ENCODE data around the gene PER2.
A peak's percentile ranks its signal among the peaks of the same experiment; 100 is the strongest.
"Not testable (repeated sequence)": the region's sequence is repeated elsewhere in the genome, so short reads cannot be mapped to it uniquely, and the experiment has no call there.

PER2 gene

GRCh38 chr2:238287737-238288649, at the start of gene PER2:
TSS of gene PER2 (minus strand) at chr2:238288610. CDS start at chr2:238277936, 10,674 bp downstream.
- H2AFZ ChIP-seq (ENCODE audit: low read depth, low read length), result peak within 1 kb of the TSS; percentile 89
- H3K36me3 ChIP-seq (ENCODE audit: insufficient read depth, low read length), result no peaks in the 10 kb centered on the region
- peaks cover 50% of the 10 kb centered on the region for H3K4me1 ChIP-seq (ENCODE audit: insufficient read depth, low read length)
- peak within 1 kb of the TSS; percentile 89 for H3K4me3 ChIP-seq (ENCODE audit: low read length)
- H3K27me3 ChIP-seq (ENCODE audit: insufficient read depth, low read length), result no peaks in the 10 kb centered on the region
- H3K9me3 ChIP-seq (ENCODE audit: low read length), result no peaks in the 10 kb centered on the region

GRCh38 chr2:238337846-238338245, 49.4 kb upstream of the PER2 start:
- H3K9me3 ChIP-seq (ENCODE audit: low read length), result no peaks in the 10 kb centered on the region
- H2AFZ ChIP-seq (ENCODE audit: low read depth, low read length), result no peak overlapping the region
- H3K4me3 ChIP-seq (ENCODE audit: low read length), result no peak overlapping the region
- H3K36me3 ChIP-seq (ENCODE audit: insufficient read depth, low read length), result peaks cover 13% of the 10 kb centered on the region
- H3K4me1 ChIP-seq (ENCODE audit: insufficient read depth, low read length), result no peaks in the 10 kb centered on the region
- no peaks in the 10 kb centered on the region for H3K27me3 ChIP-seq (ENCODE audit: insufficient read depth, low read length)

- H3K9me3 ChIP-seq (ENCODE audit: low read length), result no peaks in the 10 kb centered on the region
- H3K36me3 ChIP-seq (ENCODE audit: insufficient read depth, low read length), result peaks cover 13% of the 10 kb centered on the region
- H2AFZ ChIP-seq (ENCODE audit: low read depth, low read length), result no peak overlapping the region
- H3K4me1 ChIP-seq (ENCODE audit: insufficient read depth, low read length), result no peaks in the 10 kb centered on the region
- no peak overlapping the region for H3K4me3 ChIP-seq (ENCODE audit: low read length)
- no peaks in the 10 kb centered on the region for H3K27me3 ChIP-seq (ENCODE audit: insufficient read depth, low read length)
Observed at GRCh38 chr2:238336793-238337444, 48.5 kb upstream of the PER2 start.

GRCh38 chr2:238336151-238336550, 47.7 kb upstream of the PER2 start:
- Histone ChIP-seq H3K4me3 (ENCODE audit: low read length) (no peak overlapping the region), H3K9me3 (ENCODE audit: low read length) (no peaks in the 10 kb centered on the region), H3K4me1 (ENCODE audit: insufficient read depth, low read length) (no peaks in the 10 kb centered on the region), H2AFZ (ENCODE audit: low read depth, low read length) (no peak overlapping the region), H3K27me3 (ENCODE audit: insufficient read depth, low read length) (no peaks in the 10 kb centered on the region), H3K36me3 (ENCODE audit: insufficient read depth, low read length) (peaks cover 13% of the 10 kb centered on the region)

- H3K9me3 ChIP-seq (ENCODE audit: low read length); H2AFZ ChIP-seq (ENCODE audit: low read depth, low read length); H3K27me3 ChIP-seq (ENCODE audit: insufficient read depth, low read length); H3K4me1 ChIP-seq (ENCODE audit: insufficient read depth, low read length); H3K4me3 ChIP-seq (ENCODE audit: low read length): not testable (repeated sequence)
- H3K36me3 ChIP-seq (ENCODE audit: insufficient read depth, low read length), result peaks cover 13% of the 10 kb centered on the region
Observed at GRCh38 chr2:238335591-238335990, 47.2 kb upstream of the PER2 start.

- Histone ChIP-seq H3K4me1 (ENCODE audit: insufficient read depth, low read length) (no peaks in the 10 kb centered on the region), H3K36me3 (ENCODE audit: insufficient read depth, low read length) (peaks cover 14% of the 10 kb centered on the region), H3K27me3 (ENCODE audit: insufficient read depth, low read length) (no peaks in the 10 kb centered on the region), H3K4me3 (ENCODE audit: low read length) (no peak overlapping the region), H2AFZ (ENCODE audit: low read depth, low read length) (no peak overlapping the region), H3K9me3 (ENCODE audit: low read length) (no peaks in the 10 kb centered on the region)
Observed at GRCh38 chr2:238334885-238335284, 46.5 kb upstream of the PER2 start.

GRCh38 chr2:238331916-238332315, 43.5 kb upstream of the PER2 start:
- H3K36me3 ChIP-seq (ENCODE audit: insufficient read depth, low read length), result peaks cover 39% of the 10 kb centered on the region
- H3K4me3 ChIP-seq (ENCODE audit: low read length), result no peak overlapping the region
- no peak overlapping the region for H2AFZ ChIP-seq (ENCODE audit: low read depth, low read length)
- no peaks in the 10 kb centered on the region for H3K27me3 ChIP-seq (ENCODE audit: insufficient read depth, low read length)
- peaks cover 4% of the 10 kb centered on the region for H3K9me3 ChIP-seq (ENCODE audit: low read length)
- H3K4me1 ChIP-seq (ENCODE audit: insufficient read depth, low read length), result no peaks in the 10 kb centered on the region

GRCh38 chr2:238330391-238330790, 42.0 kb upstream of the PER2 start:
- peaks cover 44% of the 10 kb centered on the region for H3K36me3 ChIP-seq (ENCODE audit: insufficient read depth, low read length)

GRCh38 chr2:238327751-238328150, 39.3 kb upstream of the PER2 start:
- Histone ChIP-seq H3K4me1 (ENCODE audit: insufficient read depth, low read length) (no peaks in the 10 kb centered on the region), H2AFZ (ENCODE audit: low read depth, low read length) (no peak overlapping the region), H3K9me3 (ENCODE audit: low read length) (peaks cover 5% of the 10 kb centered on the region), H3K27me3 (ENCODE audit: insufficient read depth, low read length) (no peaks in the 10 kb centered on the region), H3K36me3 (ENCODE audit: insufficient read depth, low read length) (peaks cover 45% of the 10 kb centered on the region), H3K4me3 (ENCODE audit: low read length) (no peak overlapping the region)

More at GRCh38 chr2:238330391-238330790, 42.0 kb upstream of the PER2 start:
- Histone ChIP-seq H2AFZ (ENCODE audit: low read depth, low read length) (no peak overlapping the region), H3K9me3 (ENCODE audit: low read length) (peaks cover 5% of the 10 kb centered on the region), H3K4me3 (ENCODE audit: low read length) (no peak overlapping the region), H3K4me1 (ENCODE audit: insufficient read depth, low read length) (no peaks in the 10 kb centered on the region), H3K27me3 (ENCODE audit: insufficient read depth, low read length) (no peaks in the 10 kb centered on the region)

- no peaks in the 10 kb centered on the region for H3K4me1 ChIP-seq (ENCODE audit: insufficient read depth, low read length)
- peaks cover 5% of the 10 kb centered on the region for H3K9me3 ChIP-seq (ENCODE audit: low read length)
- H3K27me3 ChIP-seq (ENCODE audit: insufficient read depth, low read length), result no peaks in the 10 kb centered on the region
- H3K36me3 ChIP-seq (ENCODE audit: insufficient read depth, low read length), result peaks cover 45% of the 10 kb centered on the region
- no peak overlapping the region for H3K4me3 ChIP-seq (ENCODE audit: low read length)
- no peak overlapping the region for H2AFZ ChIP-seq (ENCODE audit: low read depth, low read length)
Observed at GRCh38 chr2:238326801-238327365, 38.5 kb upstream of the PER2 start.

GRCh38 chr2:238325694-238326093, 37.3 kb upstream of the PER2 start:
- Histone ChIP-seq H3K4me3 (ENCODE audit: low read length) (no peak overlapping the region), H3K9me3 (ENCODE audit: low read length) (peaks cover 5% of the 10 kb centered on the region), H3K36me3 (ENCODE audit: insufficient read depth, low read length) (peaks cover 45% of the 10 kb centered on the region), H3K27me3 (ENCODE audit: insufficient read depth, low read length) (no peaks in the 10 kb centered on the region), H2AFZ (ENCODE audit: low read depth, low read length) (no peak overlapping the region), H3K4me1 (ENCODE audit: insufficient read depth, low read length) (peaks cover 9% of the 10 kb centered on the region)

GRCh38 chr2:238324248-238324647, 35.8 kb upstream of the PER2 start:
- not testable (repeated sequence) for H3K9me3 ChIP-seq (ENCODE audit: low read length); H2AFZ ChIP-seq (ENCODE audit: low read depth, low read length); H3K27me3 ChIP-seq (ENCODE audit: insufficient read depth, low read length); H3K4me3 ChIP-seq (ENCODE audit: low read length)
- H3K4me1 ChIP-seq (ENCODE audit: insufficient read depth, low read length), result peaks cover 11% of the 10 kb centered on the region
- H3K36me3 ChIP-seq (ENCODE audit: insufficient read depth, low read length), result peaks cover 38% of the 10 kb centered on the region

GRCh38 chr2:238322001-238322411, 33.6 kb upstream of the PER2 start:
- Histone ChIP-seq H3K4me1 (ENCODE audit: insufficient read depth, low read length) (peaks cover 11% of the 10 kb centered on the region), H3K36me3 (ENCODE audit: insufficient read depth, low read length) (peaks cover 19% of the 10 kb centered on the region), H3K9me3 (ENCODE audit: low read length) (peaks cover 2% of the 10 kb centered on the region), H3K27me3 (ENCODE audit: insufficient read depth, low read length) (no peaks in the 10 kb centered on the region), H3K4me3 (ENCODE audit: low read length) (no peak overlapping the region), H2AFZ (ENCODE audit: low read depth, low read length) (no peak overlapping the region)

Data from neuron (in vitro differentiated cells).